COLO829 (cell line): ENCODE measurements around the gene SRM.
"Not testable (repeated sequence)": the region's sequence is repeated elsewhere in the genome, so short reads cannot be mapped to it uniquely, and the experiment has no call there.

Experiments used
- DNase-seq: peaks from one replicate; pipeline ENCODE4 v3.0.0; 2012; ENCODE audit warnings: low spot score

The SRM gene

DNA sequence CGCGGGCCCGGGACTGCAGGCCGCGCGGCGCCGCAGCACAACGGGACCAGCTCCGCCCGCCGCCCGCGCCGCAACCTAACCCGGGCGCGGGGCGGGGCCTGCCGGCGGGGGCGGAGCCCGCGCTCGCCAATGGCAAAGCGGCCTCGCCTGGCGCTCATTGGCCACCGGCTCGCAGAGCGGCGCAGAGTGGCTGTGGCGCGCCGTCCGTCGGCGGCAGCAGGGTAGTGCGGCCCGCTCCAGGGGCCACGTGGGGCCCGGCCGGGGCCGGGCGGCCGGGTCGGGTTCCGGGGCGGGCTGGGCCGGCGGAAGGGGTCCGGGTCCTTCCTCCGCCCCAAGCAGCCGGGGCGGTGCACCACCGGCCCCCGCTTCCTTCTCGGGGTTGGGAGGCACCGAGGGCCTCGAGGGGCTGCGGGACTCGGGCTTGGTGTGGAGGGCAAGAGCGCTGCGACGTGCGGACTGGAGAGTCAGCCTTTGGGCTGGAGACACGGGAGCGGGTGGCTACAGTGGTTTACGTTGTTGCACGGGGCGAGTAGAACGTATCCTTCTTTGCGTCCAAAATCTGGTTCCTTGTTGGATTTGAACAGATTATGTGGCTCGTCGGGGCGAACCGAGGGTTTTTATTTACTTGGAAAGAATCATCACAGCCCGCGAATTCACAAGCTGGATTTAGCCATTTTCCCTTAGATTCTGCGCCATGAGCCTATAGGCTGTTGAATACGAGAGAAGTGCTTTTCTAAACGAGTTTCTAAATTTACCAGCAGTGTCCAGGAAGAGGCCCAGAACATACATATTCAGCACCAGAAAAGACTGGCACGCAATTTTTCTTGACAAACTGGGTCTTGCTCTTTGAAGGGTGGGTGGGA, at the start of gene SRM:
SRM (minus strand) TSS at position 51 of the 863 bp plus-strand sequence. CDS start 75 bp downstream, outside the sequence.
- peak; percentile 91 for DNase-seq

DNA sequence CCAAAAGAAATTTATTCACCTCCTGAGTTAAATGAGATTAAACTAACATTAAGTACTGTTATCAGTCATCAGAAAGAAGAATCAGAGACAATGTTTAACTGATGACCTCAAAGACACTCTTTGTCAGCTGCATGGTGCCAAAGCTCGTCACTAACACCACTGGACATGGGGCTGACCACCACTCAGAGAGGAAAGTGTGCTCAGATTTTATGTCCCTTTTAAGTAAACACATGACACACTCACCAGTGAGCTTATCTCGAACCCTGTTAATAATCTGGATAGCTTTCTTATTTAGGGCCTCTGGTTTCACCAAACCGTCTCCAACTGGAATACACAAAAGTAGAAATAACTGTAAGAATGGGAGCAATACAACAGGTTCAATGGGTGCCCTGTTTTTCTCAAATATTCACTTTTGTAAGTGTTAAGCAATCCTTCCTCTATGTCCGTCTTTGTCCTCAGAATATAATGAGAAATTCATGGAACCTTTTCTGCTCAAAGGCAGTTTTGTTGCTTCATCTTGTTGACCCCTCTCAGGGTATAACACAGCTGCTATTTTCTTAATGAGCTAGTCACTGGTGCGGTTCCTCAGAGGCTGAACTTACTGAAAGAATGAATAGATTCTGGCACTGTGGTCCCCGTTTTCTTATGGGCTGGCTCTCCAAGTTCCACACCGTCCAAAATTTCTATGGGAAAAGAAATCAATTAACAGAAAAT, 49.4 kb upstream of the SRM start:
- peak; percentile 81 for DNase-seq

DNA sequence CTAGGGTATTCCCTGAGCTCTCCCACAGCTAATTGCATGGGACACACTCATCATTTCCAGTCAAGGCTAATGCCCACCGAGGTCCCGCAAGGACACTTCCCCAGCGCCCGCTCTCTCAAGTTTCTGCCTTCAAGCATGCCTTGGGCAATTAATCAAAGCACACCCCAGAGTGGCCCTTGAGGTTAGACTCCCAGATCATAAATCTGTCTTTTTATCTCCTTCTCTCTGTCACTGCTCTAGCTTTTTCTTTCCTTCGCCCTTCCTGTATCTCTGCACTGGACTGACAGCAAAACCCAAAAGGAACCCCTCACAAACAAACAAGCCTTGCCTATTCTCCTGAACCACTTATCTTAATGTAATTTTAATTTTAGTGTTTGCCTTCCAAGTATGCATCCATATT, 47.8 kb upstream of the SRM start:
- no peak for DNase-seq

DNA sequence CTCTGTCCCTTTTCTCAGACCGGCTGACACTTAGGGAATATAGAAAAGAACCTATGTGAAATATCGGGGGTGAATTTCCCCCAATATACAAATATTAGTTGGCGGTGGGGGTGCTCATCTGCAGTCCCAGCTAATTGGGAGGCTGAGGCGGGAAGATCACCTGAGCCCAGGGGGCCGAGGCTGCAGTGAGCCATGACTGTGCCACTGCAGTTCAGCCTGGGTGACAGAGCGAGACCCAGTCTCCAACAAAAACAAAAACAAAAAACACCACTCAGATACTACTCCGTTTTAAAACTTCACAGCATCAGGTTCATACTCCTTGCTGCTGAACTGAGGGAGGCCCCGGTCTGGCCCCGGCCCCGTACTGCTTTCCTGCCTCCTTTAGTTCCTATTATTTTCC, 45.8 kb upstream of the SRM start:
- DNase-seq = no peak

DNA sequence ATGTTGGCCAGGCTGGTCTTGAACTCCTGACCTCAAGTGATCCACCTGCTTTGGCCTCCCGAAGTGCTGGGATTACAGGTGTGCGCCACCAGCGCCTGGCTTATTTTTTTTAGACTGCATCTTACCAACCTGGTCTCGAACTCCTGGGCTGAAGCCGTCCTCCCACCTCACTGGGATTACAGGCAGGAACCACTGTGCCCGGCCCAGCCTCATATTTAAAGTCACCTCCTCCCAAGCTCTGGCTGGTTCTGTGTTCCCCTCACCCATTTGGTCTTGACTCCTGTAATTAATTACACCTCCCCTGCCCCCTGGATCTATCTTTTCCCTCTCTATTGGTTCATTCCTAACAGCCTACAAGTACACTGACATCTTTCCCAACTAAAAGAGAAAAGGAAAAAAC, 41.5 kb upstream of the SRM start:
- DNase-seq = no peak

DNA sequence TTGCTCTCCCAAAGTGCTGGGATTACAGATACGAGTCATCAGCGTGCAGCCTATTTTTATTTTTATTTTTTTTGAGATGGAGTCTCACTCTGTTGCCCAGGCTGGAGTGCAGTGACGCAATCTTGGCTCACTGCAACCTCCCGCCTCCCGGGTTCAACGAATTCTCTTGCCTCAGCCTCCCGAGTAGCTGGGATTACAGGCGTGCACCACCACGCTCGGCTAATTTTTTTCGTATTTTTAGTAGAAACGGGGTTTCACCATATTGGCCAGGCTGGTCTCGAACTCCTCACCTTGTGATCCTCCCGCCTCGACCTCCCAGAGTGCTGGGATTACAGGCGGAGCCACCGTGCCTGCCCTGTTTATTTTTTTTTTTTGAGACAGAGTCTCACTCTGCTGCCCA, 41.0 kb upstream of the SRM start:
- DNase-seq = not testable (repeated sequence)

DNA sequence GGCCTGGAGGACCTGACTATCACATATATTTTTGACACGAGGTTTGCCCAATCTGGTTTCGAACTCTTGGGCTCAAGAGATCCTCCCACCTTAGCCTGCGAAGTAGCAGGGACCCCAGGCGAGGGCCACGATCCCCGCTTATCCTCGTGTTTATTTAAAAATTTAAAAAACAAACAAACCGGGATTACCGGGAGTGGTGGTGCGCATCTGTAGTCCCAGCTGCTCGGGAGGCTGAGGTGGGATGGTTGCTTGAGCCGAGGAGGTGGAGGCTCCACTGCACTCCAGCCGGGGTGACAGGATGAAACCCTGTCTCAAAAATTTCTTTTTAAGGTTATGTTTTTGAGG, 40.3 kb upstream of the SRM start:
- no peak for DNase-seq

DNA sequence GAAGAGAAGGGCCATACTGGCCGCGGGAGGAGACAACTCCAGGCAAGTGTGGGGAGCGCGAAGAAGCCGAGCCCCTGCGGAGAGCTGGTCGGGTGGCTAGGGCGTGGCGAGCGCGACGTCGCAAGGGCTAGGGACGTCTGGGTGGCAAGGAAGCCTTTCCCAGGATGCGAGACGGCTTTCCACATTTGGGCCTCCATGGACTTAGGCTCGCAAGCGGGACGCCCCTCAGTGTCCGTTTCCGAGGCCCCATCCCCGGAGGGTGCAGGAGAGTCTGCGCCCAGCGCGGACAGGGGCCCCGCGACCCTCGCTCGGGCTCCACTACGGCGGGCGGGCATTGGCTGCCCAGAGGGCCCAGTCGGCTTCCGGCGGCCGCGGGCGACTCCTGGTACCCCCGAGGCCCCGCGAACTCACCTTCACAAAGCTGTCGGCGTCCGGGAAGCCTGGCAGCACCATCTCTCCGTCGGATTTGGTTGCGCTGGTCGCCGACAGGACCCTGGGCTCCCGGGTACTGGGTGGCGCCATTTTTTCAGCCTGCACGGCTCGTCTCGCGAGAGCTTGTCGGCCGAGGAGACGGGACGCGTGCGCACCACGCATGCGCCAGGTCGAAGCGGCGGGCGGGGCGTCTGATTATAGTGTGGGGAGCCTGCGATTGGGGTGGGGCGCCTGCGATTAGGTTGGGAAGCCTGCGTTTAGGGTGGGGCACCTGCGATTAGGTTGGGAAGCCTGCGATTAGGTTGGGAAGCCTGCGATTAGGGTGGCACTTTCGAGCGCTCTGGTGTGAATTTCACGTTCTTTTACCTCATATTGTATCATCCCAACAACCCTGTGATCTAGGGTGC, 39.7 kb upstream of the SRM start, which contains the start of gene EXOSC10:
EXOSC10 (minus strand) TSS at position 560 of the 839 bp plus-strand sequence; CDS start at position 522, 38 bp downstream.
- DNase-seq = peak; percentile 94

DNA sequence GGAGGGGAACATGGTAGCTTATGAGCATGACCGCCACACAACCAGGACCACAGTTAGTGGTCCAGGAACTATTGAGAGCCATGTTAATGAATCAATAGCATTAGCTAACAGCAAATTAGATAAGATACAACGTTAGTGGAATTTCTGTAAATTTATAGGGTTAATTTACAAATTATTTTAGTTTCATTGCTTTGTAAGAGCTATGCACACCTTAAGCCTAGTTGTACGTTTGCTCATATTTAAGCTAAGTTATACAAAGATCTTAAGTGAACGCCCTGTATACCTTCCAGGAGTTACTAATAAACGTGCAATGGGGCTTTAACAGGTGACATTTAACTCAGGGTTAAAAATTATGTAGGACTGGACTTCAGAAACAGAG, 39.1 kb upstream of the SRM start:
- DNase-seq = no peak

DNA sequence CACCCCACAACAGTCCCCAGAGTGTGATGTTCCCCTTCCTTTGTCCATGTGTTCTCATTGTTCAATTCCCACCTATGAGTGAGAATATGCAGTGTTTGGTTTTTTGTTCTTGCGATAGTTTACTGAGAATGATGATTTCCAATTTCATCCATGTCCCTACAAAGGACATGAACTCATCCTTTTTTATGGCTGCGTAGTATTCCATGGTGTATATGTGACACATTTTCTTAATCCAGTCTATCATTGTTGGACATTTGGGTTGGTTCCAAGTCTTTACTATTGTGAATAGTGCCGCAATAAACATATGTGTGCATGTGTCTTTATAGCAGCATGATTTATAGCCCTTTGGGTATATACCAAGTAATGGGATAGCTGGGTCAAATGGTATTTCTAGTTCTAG, 24.0 kb upstream of the SRM start:
- DNase-seq = not testable (repeated sequence)

DNA sequence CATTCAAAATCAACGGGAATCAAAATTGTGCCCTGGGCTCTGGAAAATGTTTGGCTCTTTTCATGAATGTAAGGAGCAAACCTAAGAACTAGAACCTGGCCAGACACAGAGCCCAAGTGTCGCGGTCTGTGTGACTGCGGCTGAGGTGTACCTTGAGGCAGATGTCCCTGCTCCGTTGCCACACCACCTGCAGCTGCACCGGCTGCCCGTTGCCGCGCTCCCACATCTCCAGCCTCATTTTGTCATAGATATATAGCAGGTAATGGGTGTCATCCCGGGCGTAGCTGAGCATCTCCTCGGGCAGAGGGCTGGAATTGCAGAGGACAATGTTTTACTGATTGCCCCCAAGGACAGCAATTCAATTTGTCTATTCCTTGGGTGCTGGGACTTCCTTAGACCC, 21.1 kb upstream of the SRM start:
- no peak for DNase-seq

DNA sequence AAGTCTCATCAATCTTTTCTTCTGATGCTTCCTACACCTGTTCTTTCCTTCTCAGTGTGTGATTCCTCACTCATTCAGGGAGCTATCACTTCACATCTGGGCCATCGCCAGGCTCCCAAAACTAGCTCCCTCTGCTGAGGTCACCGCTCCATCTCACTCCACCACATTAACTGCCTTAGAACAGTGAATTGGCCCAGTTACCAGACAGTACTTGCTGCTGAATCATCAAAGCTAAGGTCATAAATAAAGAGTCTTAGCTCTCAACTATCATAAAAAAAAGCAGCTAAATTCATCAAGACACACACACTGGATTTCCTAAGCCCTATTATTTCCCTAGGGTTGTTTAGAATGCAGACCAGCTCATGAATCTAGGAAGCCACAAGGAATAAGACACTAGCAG, 18.8 kb upstream of the SRM start:
- DNase-seq = no peak

DNA sequence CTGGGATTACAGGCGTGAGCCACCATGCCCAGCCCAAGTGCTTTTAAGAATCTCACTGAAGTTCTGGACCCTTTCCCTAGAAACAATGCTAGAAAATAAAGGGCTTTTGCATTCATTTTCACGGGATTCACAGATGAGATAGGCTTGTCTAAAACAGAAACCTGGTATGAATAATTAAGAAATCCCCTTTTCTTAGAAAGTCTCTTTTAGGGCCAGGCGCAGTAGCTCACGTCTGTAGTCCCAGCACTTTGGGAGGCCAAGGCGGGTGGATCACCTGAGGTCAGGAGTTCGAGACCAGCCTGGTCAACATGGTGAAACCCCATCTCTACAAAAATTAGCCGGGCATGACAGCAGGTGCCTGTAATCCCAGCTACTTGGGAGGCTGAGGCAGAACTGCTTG, 13.6 kb upstream of the SRM start:
- DNase-seq = not testable (repeated sequence)

DNA sequence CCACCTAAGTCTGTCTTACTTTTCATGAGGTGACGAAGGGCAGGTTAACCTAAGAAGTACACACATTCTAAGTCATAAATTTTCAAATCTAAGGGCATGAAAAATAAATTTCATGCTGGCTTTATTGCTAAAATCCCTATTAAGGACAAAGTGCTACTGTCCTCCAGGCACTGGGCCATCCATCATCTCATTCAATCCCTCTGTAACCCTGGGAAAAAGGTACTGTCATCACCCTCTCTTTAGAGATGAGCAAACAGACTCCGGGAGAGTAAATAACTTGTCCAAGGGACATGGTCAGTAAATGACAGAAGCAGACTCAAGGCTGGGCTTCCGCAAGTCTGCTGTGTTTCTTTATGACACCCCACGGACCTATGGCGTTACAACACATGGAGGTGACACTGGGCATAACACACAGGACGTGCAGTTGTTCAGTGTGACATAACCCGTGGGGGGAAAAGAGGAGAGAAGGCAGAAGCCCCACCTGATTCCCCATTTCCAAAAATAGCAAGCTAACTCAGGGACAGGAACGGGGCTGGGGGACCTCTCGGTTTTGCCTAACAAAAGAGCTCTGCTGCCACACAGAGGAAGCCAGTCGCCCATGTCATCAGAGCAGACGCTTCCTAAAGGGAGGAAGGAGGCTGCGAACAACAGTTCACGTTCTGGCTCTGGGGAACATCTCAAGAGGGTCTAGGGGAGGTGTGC, 12.5 kb upstream of the SRM start:
- DNase-seq = no peak

DNA sequence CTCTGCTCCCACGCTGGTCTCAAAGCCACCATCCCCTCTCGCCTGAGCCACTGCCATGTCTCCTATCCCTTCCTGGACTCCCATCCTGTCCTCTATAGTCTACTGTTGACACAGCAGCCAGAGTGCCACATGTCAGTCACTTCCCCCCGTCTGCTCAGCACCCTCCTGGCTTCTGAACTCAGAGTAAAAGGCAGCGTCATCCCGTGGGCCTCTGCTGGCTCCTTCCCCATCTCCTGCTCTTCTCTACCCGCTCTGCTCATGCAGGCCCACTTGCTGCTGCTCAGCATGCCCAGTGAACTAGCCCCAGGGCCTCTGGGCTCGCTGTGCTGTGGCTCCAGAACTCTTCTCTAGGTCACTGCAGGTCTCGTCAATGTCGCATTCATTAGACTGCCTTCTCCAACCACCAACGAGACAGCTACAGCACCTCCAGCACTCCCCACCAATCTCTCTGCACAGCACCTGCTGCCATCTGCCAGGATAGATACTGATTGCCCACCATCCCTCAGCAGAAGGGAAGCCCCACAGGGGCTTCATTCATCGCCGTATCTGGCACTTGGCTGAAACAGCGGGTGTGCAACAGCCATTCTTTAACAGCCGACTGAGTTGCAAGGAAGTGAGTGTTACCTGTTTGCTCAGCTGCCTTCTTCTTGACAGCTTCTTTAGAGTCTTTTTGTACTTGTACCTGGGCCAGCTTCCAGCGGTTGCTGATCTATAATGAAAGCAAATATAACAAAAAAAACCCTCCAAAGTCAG, 11.8 kb upstream of the SRM start:
- DNase-seq = no peak

DNA sequence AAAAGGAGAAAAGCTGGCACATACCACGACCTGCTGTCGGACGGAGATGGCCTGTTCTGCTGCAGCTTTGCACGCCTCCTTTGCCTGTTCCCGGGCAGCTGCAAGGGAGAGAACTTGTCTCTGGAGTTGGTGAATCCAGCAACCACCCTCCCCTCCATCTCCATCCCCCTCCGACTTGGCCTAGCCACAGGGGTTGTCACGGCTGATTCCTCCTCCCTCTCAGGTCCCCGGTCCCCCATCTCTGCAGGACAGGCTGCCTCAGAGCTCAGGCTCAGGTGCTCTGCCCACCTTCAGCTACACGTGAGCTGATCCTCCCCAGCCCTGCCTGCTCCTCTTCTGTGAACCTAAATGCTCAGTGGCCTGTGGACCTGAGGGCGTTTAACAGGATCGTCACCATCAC, 11.1 kb upstream of the SRM start:
- no peak for DNase-seq

DNA sequence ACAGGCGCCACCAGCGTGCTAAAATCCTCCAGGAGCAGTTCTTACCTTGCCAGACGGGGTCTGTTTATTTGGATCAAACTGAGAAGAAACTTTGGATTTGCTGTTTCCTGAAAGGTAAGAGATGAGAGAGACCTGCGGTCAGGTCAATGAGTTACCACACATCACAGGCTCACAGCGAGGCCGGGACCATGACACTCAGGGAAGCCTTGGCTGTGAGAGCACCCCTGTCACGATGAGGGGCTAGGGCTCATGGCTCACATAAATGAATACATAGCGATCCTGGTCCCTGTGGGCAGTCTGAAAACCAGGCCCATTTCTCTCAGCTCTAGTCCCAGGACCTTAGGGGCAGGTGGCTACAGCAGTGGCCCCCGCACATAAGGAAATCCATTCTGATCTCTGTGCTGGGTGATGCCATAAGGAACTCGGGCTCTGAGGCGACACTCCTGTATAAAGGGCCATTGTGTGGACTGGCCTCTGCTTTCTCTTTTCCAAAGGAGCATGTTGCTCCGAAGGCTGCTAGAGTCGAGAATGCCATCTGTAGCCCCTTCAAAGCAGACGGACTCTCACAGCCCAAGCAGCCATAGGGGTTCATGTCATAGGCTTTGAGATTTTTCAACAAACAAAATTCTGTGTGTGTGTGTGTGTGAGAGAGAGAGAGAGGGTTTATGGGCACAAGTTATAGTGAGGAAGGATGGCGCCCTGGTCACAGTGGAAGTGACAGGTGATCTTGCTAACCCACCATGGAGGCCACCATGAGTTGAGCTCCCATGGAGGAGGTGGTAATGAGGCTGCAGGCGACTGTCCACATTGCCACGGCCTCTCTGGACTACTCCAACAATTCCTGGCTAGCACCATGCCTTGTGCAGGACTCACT, 9.0 kb upstream of the SRM start:
- DNase-seq = no peak

DNA sequence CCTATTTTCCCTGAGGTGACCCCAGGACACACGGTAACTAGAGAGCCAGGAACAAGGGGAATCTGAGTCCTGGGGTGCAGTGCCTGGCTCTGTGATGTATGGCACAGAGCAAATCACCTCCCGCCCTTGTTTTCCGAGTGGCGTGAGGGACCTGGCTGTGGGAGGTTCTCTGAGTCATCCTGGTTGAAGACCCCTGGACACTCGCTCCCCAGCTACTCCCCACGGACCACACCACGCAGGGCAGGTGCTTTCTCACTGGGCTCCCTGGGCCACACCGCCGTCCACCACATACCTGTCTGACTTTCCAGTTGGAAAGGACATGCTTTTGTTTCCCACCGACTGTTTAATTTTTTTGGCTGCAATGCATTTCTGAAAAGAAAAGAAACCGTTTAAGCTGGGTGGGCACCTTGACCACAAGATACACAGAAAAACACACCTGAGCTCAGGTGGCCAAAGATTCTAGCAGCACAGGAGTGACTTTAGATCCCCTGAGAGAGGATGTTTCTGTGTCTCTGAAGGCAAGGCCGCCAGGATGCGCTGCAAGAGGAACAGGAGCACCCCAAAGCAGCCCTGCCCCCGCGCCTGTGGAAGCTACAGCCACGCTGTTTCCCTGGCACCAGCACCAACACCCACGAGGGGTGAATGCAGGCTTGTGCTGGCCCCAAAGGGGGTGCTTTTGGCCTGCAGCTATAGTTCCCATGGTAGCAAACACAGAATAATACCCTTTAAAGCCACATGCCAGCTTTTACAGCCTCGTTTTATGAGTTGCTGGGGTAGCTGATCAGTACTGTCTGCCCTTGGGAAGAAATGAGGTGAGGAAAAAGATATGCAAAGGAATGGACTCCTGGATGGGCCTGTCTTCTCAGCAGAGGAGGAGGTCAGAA, 8.1 kb upstream of the SRM start:
- DNase-seq = no peak

DNA sequence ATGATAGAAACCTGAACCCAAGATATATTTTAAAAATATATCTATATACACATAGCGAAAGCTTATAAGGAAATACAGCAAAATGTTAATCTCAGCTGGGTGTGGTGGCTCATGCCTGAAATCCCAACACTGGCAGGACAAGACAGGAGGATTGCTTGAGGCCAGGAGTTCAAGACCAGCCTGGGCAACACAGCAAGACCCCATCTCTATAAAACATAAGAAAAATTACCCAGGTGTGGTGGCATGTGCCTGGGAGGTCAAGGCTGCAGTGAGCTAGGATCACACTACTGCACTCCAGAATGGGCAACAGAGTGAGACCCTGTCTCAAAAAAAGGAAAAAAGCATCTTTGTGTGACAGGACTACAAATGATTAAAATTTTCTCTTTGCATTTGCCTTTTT, 6.0 kb upstream of the SRM start:
- no peak for DNase-seq
